HepG2 (cell line): ENCODE measurements around the gene LDAH. TPM values are rescaled to one million over a fixed set of nuclear protein-coding genes. Genes with fewer than 3 reads are reported as not detected.

Experiments
- BRD4 ChIP-seq: sonication (generic); formaldehyde crosslinking; IDR thresholded peaks from 2 replicates; pipeline ENCODE4 v1.4.0; 2020; ENCODE audit warnings: missing genetic modification reagents
- DMTF1 ChIP-seq: sonication (generic); formaldehyde crosslinking; IDR thresholded peaks from 2 replicates; pipeline ENCODE4 v1.4.0; 2020; ENCODE audit warnings: mild to moderate bottlenecking, missing genetic modification reagents
- FOXA1 ChIP-seq, 2 experiments: fragments of 450-650 bp in 1 of 2; sonication (generic) in 1 of 2; formaldehyde crosslinking in 1 of 2; IDR thresholded peaks; 2 replicates each; pipeline versions ENCODE4 v1.4.0 to v1.6.1; 2016 to 2020; ENCODE audit warnings: missing genetic modification reagents in 1 of 2
- GATAD1 ChIP-seq: IDR thresholded peaks from 2 replicates; pipeline ENCODE4 v1.6.1; 2016; ENCODE audit warnings: missing genetic modification reagents, missing compliant biosample characterization
- HIVEP1 ChIP-seq: sonication (generic); formaldehyde crosslinking; IDR thresholded peaks from 2 replicates; pipeline ENCODE4 v1.4.0; 2020; ENCODE audit warnings: mild to moderate bottlenecking, missing genetic modification reagents
- KDM2A ChIP-seq: sonication (generic); formaldehyde crosslinking; IDR thresholded peaks from 2 replicates; pipeline ENCODE4 v1.4.0; 2020; ENCODE audit warnings: low read depth, missing genetic modification reagents, borderline replicate concordance
- MLXIP ChIP-seq: sonication (generic); formaldehyde crosslinking; IDR thresholded peaks from 2 replicates; pipeline ENCODE4 v1.9.0; 2021; ENCODE audit warnings: missing genetic modification reagents, borderline replicate concordance
- NFAT5 ChIP-seq: sonication (generic); formaldehyde crosslinking; IDR thresholded peaks from 2 replicates; pipeline ENCODE4 v1.4.0; 2020; ENCODE audit warnings: missing genetic modification reagents
- PHF20 ChIP-seq: sonication (generic); formaldehyde crosslinking; IDR thresholded peaks from 2 replicates; pipeline ENCODE4 v1.5.0; 2020; ENCODE audit warnings: mild to moderate bottlenecking, missing genetic modification reagents
- REST ChIP-seq, 2 experiments: IDR thresholded peaks; 2 replicates each; pipeline ENCODE4 v1.6.1; 2011 to 2012; ENCODE audit warnings: low read length in 2 of 2, borderline replicate concordance in 1 of 2, low read depth in 1 of 2, mild to moderate bottlenecking in 1 of 2, moderate library complexity in 1 of 2
- SIN3A ChIP-seq: IDR thresholded peaks from 2 replicates; pipeline ENCODE4 v1.6.1; 2011; ENCODE audit warnings: low read depth, mild to moderate bottlenecking, control low read depth, low read length, borderline replicate concordance
- ZNF883 ChIP-seq: sonication (generic); formaldehyde crosslinking; IDR thresholded peaks from 2 replicates; pipeline ENCODE4 v1.5.1; 2020; ENCODE audit warnings: mild to moderate bottlenecking, missing genetic modification reagents; ENCODE audit errors: not compliant biosample characterization
- polyA plus RNA-seq, 8 experiments: library from polyadenylated mRNA; depleted of rRNA in 3 of 8; stranded (reverse) in 7 of 8; unstranded in 1 of 8; fragments of >200 nt; fragmentation: Illumina TruSeq in 4 of 8; extraction: Trizol in 4 of 8; gene quantifications; 2 replicates each; pipeline versions ENCODE4 v1.2.1 to v1.2.3, GENCODE V29; 2011 to 2016; ENCODE audit warnings: low read depth in 4 of 8, missing spikeins in 1 of 8, mixed read lengths in 1 of 8; ENCODE audit not compliant: insufficient read depth in 1 of 8
- total RNA-seq, 5 experiments: library from RNA; depleted of rRNA; stranded (reverse); fragments of >200 nt; fragmentation: Illumina TruSeq; extraction: Trizol; gene quantifications; 2 replicates each; pipeline ENCODE4 v1.2.3, GENCODE V29; 2016; ENCODE audit warnings: low read depth in 1 of 5

Gene LDAH
- total and polyA plus RNA-seq, 2 of the 13 experiments (the other 11 are each of a cell fraction or from before 2014, with no cell fraction given), result 28.8 to 46.2 TPM

- TF ChIP-seq PHF20 (CRISPR knock-in tag) (peak; percentile 78), KDM2A (peak; percentile 44), SIN3A (peak; percentile 60; the same call in 1 of the 2 replicates), ZNF883 (CRISPR knock-in tag) (peak; percentile 91), DMTF1 (CRISPR knock-in tag) (0 out of 2 replicates have a peak, but pooled peaks have one; percentile 33), MLXIP (peak; percentile 19; the same call in 1 of the 2 replicates), GATAD1 (CRISPR knock-in tag) (no peak; the same call in 1 of the 2 replicates), FOXA1 (IDR thresholded peaks at IDR 0.05) (no peak), FOXA1 (CRISPR knock-in tag; IDR thresholded peaks at IDR 0.05) (peak; percentile 40), REST (IDR thresholded peaks at IDR 0.05; ENCODE audit: borderline replicate concordance in 1 of 2, low read depth in 1 of 2, low read length in 2 of 2) (0 out of 4 replicates have a peak, but pooled peaks of 1 of the 2 experiments have one; percentile 46), BRD4 (peak; percentile 67; the same call in 1 of the 2 replicates), HIVEP1 (CRISPR knock-in tag) (peak; percentile 46; the same call in 1 of the 2 replicates), NFAT5 (CRISPR knock-in tag) (peak; percentile 83)
Observed at GRCh38 chr2:20650877-20651730, 171.8 kb downstream of the LDAH start, which contains the start of gene HS1BP3 (continued).
